ENCODE results near the gene SLC5A11. TPM values are rescaled to one million over a fixed set of nuclear protein-coding genes. Genes with fewer than 3 reads are reported as not detected.

SLC5A11 gene
- total and polyA plus RNA-seq, 2 of the 13 experiments (the other 11 are each of a cell fraction or from before 2014, with no cell fraction given), result 1.2 to 3.3 TPM

DNA sequence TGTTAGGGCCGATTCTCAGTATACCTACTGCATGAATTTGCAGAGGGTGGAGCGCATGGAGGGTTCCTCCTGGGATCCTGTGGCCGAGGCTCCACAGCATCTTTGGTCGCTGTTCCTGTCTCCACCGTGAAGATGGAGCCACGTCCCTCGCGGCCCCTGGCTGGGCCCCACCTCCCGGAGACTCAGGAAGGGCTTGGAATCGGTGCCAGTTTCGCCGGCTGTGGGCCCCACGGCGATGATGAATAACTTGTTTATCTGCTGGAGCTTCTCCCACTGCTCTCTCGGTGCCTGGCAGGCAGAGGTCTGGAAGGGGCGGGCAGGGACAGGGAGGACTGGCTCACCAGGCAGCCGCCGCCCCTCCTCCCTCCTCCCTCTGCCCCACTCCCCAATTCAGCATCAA lies 8.1 kb downstream of the SLC5A11 start (continued):
- no peak for TF ChIP-seq RFXAP (CRISPR knock-in tag; IDR thresholded peaks at IDR 0.05; ENCODE audit: borderline replicate concordance)
- no peak for TF ChIP-seq ZNF781 (CRISPR knock-in tag; IDR thresholded peaks at IDR 0.05; ENCODE audit: borderline replicate concordance, not compliant biosample characterization)
- TF ChIP-seq HNRNPL (IDR thresholded peaks at IDR 0.05; ENCODE audit: low read depth, low read length), result 0 out of 2 replicates have a peak, but pooled peaks have one; percentile 31
- TF ChIP-seq, protein P1, sequence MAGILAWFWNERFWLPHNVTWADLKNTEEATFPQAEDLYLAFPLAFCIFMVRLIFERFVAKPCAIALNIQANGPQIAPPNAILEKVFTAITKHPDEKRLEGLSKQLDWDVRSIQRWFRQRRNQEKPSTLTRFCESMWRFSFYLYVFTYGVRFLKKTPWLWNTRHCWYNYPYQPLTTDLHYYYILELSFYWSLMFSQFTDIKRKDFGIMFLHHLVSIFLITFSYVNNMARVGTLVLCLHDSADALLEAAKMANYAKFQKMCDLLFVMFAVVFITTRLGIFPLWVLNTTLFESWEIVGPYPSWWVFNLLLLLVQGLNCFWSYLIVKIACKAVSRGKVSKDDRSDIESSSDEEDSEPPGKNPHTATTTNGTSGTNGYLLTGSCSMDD (CRISPR knock-in tag; IDR thresholded peaks at IDR 0.05), result no peak
- TF ChIP-seq, protein P2, sequence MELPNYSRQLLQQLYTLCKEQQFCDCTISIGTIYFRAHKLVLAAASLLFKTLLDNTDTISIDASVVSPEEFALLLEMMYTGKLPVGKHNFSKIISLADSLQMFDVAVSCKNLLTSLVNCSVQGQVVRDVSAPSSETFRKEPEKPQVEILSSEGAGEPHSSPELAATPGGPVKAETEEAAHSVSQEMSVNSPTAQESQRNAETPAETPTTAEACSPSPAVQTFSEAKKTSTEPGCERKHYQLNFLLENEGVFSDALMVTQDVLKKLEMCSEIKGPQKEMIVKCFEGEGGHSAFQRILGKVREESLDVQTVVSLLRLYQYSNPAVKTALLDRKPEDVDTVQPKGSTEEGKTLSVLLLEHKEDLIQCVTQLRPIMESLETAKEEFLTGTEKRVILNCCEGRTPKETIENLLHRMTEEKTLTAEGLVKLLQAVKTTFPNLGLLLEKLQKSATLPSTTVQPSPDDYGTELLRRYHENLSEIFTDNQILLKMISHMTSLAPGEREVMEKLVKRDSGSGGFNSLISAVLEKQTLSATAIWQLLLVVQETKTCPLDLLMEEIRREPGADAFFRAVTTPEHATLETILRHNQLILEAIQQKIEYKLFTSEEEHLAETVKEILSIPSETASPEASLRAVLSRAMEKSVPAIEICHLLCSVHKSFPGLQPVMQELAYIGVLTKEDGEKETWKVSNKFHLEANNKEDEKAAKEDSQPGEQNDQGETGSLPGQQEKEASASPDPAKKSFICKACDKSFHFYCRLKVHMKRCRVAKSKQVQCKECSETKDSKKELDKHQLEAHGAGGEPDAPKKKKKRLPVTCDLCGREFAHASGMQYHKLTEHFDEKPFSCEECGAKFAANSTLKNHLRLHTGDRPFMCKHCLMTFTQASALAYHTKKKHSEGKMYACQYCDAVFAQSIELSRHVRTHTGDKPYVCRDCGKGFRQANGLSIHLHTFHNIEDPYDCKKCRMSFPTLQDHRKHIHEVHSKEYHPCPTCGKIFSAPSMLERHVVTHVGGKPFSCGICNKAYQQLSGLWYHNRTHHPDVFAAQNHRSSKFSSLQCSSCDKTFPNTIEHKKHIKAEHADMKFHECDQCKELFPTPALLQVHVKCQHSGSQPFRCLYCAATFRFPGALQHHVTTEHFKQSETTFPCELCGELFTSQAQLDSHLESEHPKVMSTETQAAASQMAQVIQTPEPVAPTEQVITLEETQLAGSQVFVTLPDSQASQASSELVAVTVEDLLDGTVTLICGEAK (IDR thresholded peaks at IDR 0.05), result no peak
- TF ChIP-seq, protein P2 (CRISPR knock-in tag; IDR thresholded peaks at IDR 0.05), result 0 out of 2 replicates have a peak, but pooled peaks have one; percentile 7
- TF ChIP-seq, protein P3, sequence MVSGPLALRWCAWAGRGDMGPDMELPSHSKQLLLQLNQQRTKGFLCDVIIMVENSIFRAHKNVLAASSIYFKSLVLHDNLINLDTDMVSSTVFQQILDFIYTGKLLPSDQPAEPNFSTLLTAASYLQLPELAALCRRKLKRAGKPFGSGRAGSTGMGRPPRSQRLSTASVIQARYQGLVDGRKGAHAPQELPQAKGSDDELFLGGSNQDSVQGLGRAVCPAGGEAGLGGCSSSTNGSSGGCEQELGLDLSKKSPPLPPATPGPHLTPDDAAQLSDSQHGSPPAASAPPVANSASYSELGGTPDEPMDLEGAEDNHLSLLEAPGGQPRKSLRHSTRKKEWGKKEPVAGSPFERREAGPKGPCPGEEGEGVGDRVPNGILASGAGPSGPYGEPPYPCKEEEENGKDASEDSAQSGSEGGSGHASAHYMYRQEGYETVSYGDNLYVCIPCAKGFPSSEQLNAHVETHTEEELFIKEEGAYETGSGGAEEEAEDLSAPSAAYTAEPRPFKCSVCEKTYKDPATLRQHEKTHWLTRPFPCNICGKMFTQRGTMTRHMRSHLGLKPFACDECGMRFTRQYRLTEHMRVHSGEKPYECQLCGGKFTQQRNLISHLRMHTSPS (CRISPR knock-in tag; IDR thresholded peaks at IDR 0.05; ENCODE audit: low read depth), result 0 out of 2 replicates have a peak, but pooled peaks have one; percentile 42
- TF ChIP-seq FOXA1 (IDR thresholded peaks at IDR 0.05), result no peak
- TF ChIP-seq FOXA1 (CRISPR knock-in tag; IDR thresholded peaks at IDR 0.05), result no peak
- TF ChIP-seq CEBPG (CRISPR knock-in tag; IDR thresholded peaks at IDR 0.05), result no peak
- no peak for TF ChIP-seq HCFC1 (IDR thresholded peaks at IDR 0.05; ENCODE audit: low read depth, low read length)
- TF ChIP-seq, protein P4, sequence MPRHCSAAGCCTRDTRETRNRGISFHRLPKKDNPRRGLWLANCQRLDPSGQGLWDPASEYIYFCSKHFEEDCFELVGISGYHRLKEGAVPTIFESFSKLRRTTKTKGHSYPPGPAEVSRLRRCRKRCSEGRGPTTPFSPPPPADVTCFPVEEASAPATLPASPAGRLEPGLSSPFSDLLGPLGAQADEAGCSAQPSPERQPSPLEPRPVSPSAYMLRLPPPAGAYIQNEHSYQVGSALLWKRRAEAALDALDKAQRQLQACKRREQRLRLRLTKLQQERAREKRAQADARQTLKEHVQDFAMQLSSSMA (CRISPR knock-in tag; IDR thresholded peaks at IDR 0.05), result no peak
- TF ChIP-seq MIER2 (CRISPR knock-in tag; IDR thresholded peaks at IDR 0.05), result no peak
- TF ChIP-seq ZFP62 (CRISPR knock-in tag; IDR thresholded peaks at IDR 0.05), result no peak
- TF ChIP-seq ERF (CRISPR knock-in tag; IDR thresholded peaks at IDR 0.05), result no peak
- TF ChIP-seq IKZF1 (IDR thresholded peaks at IDR 0.05), result no peak
- TF ChIP-seq BHLHE40 (IDR thresholded peaks at IDR 0.05; ENCODE audit: low read length), result no peak
- TF ChIP-seq, protein P5, sequence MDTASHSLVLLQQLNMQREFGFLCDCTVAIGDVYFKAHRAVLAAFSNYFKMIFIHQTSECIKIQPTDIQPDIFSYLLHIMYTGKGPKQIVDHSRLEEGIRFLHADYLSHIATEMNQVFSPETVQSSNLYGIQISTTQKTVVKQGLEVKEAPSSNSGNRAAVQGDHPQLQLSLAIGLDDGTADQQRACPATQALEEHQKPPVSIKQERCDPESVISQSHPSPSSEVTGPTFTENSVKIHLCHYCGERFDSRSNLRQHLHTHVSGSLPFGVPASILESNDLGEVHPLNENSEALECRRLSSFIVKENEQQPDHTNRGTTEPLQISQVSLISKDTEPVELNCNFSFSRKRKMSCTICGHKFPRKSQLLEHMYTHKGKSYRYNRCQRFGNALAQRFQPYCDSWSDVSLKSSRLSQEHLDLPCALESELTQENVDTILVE (CRISPR knock-in tag; IDR thresholded peaks at IDR 0.05), result no peak
- TF ChIP-seq JUNB (CRISPR knock-in tag; IDR thresholded peaks at IDR 0.05; ENCODE audit: borderline replicate concordance), result no peak

Measured in HepG2 (cell line).